Trophoblast cell (in vitro differentiated cells and primary cell): Measurements from ENCODE around the gene HIGD2B.
"Not testable (repeated sequence)": the region's sequence is repeated elsewhere in the genome, so short reads cannot be mapped to it uniquely, and the experiment has no call there.

ENCODE experiments used
- DNase-seq, 2 donors: peaks; one replicate each; pipeline ENCODE4 v3.0.0-alpha.2; 2016
- H2AFZ ChIP-seq: 2 replicates; pipeline ENCODE4 v1.6.1; 2013; ENCODE audit warnings: low read length, moderate library complexity, mild to moderate bottlenecking; ENCODE audit not compliant: insufficient read depth, poor library complexity
- H2AK5ac ChIP-seq: 2 replicates; pipeline ENCODE4 v1.6.1; 2013; ENCODE audit warnings: mild to moderate bottlenecking, low read length
- H2BK120ac ChIP-seq: 2 replicates; pipeline ENCODE4 v1.6.1; 2013; ENCODE audit warnings: low read length, mild to moderate bottlenecking, moderate library complexity; ENCODE audit not compliant: insufficient read depth, poor library complexity
- H2BK12ac ChIP-seq: 2 replicates; pipeline ENCODE4 v1.6.1; 2013; ENCODE audit warnings: mild to moderate bottlenecking, low read length, moderate library complexity
- H2BK5ac ChIP-seq: 2 replicates; pipeline ENCODE4 v1.6.1; 2013; ENCODE audit warnings: low read length, low read depth, moderate library complexity, mild to moderate bottlenecking; ENCODE audit not compliant: poor library complexity
- H3K14ac ChIP-seq: 2 replicates; pipeline ENCODE4 v1.6.1; 2013; ENCODE audit warnings: mild to moderate bottlenecking, low read length
- H3K18ac ChIP-seq: 2 replicates; pipeline ENCODE4 v1.6.1; 2013; ENCODE audit warnings: mild to moderate bottlenecking, low read length
- H3K23ac ChIP-seq: 2 replicates; pipeline ENCODE4 v1.6.1; 2013; ENCODE audit warnings: low read length
- H3K27ac ChIP-seq: 2 replicates; pipeline ENCODE4 v1.5.1; 2013; ENCODE audit warnings: low read depth, mild to moderate bottlenecking, inconsistent platforms, low read length, moderate library complexity
- H3K27me3 ChIP-seq: 2 replicates; pipeline ENCODE4 v1.6.1; 2013; ENCODE audit warnings: inconsistent platforms, mild to moderate bottlenecking, low read length, moderate library complexity; ENCODE audit not compliant: insufficient read depth
- H3K36me3 ChIP-seq, 2 experiments: 1 replicate in 1 of 2; 2 replicates in 1 of 2; pipeline ENCODE4 v1.6.1; 2013; ENCODE audit warnings: low read length in 2 of 2, mild to moderate bottlenecking in 2 of 2, moderate library complexity in 1 of 2; ENCODE audit not compliant: insufficient read depth in 2 of 2, control insufficient read depth in 1 of 2
- H3K4ac ChIP-seq: 2 replicates; pipeline ENCODE4 v1.6.1; 2013; ENCODE audit warnings: low read depth, mild to moderate bottlenecking, low read length, moderate library complexity
- H3K4me1 ChIP-seq, 2 experiments: 1 replicate in 1 of 2; 2 replicates in 1 of 2; pipeline ENCODE4 v1.6.1; 2013; ENCODE audit warnings: low read length in 2 of 2, mild to moderate bottlenecking in 2 of 2, moderate library complexity in 1 of 2; ENCODE audit not compliant: insufficient read depth in 2 of 2, control insufficient read depth in 1 of 2
- H3K4me2 ChIP-seq: 2 replicates; pipeline ENCODE4 v1.6.1; 2013; ENCODE audit warnings: inconsistent platforms, mild to moderate bottlenecking, low read length, moderate library complexity
- H3K4me3 ChIP-seq: 2 replicates; pipeline ENCODE4 v1.5.1; 2013; ENCODE audit warnings: mild to moderate bottlenecking, low read depth, low read length, inconsistent platforms
- H3K79me1 ChIP-seq: one replicate; pipeline ENCODE4 v1.6.1; 2013; ENCODE audit warnings: low read length
- H3K79me2 ChIP-seq: 2 replicates; pipeline ENCODE4 v1.6.1; 2013; ENCODE audit warnings: low read length, mild to moderate bottlenecking; ENCODE audit not compliant: control insufficient read depth, insufficient read depth, poor library complexity
- H3K9ac ChIP-seq: 2 replicates; pipeline ENCODE4 v1.6.1; 2013; ENCODE audit warnings: mild to moderate bottlenecking, low read length
- H3K9me3 ChIP-seq: 2 replicates; pipeline ENCODE4 v1.6.1; 2013; ENCODE audit warnings: low read depth, mild to moderate bottlenecking, control low read depth, inconsistent platforms, low read length; ENCODE audit not compliant: insufficient read depth
- H4K12ac ChIP-seq: 2 replicates; pipeline ENCODE4 v1.6.1; 2013; ENCODE audit warnings: low read depth, mild to moderate bottlenecking, low read length, moderate library complexity
- H4K8ac ChIP-seq: 2 replicates; pipeline ENCODE4 v1.6.1; 2013; ENCODE audit warnings: low read depth, mild to moderate bottlenecking, low read length, moderate library complexity
- H4K91ac ChIP-seq: one replicate; pipeline ENCODE4 v1.6.1; 2013; ENCODE audit warnings: low read depth, mild to moderate bottlenecking, low read length, moderate library complexity
- WGBS: extraction: QIAGEN DNeasy Blood & Tissue Kit; methylation state at CpG from one replicate; pipeline ENCODE4 v1.1.7; 2013; ENCODE audit warnings: missing lambda C conversion rate; ENCODE audit not compliant: insufficient read length, insufficient coverage; ENCODE audit errors: extremely low coverage; 5-methylcytosine and 5-hydroxymethylcytosine counted together

The HIGD2B gene

DNA sequence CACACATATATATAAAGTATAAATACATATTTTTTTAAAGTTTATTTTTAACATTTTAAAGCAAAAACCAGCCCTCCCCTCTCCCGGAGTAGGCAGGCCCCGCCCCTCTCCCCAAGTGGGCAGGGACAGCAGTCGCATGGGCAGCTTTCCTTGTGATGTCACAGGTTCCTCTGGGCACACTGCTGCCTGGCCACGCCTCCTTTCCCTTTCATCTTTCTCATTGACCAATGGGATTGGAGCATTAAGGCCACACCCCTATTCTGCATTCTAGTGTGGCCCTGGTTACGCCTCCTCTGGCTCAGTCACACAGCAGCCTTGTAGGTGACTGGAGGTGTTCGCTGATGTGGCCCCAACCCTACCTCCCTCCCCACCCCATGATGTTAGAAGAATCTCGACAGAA lies 31.6 kb downstream of the HIGD2B start, which contains the start of gene GOLGA6B:
GOLGA6B (plus strand) TSS at position 301 of the 400 bp plus-strand sequence; CDS start at position 342, 41 bp downstream.
- H3K36me3 ChIP-seq, H2AK5ac ChIP-seq, H3K18ac ChIP-seq, H4K12ac ChIP-seq, H2BK5ac ChIP-seq, H2BK120ac ChIP-seq, H3K27ac ChIP-seq, H2BK12ac ChIP-seq, H3K27me3 ChIP-seq, H3K23ac ChIP-seq, H3K9me3 ChIP-seq, H3K4me3 ChIP-seq, H3K9ac ChIP-seq, H2AFZ ChIP-seq, H3K79me2 ChIP-seq, H4K8ac ChIP-seq, H3K4me1 ChIP-seq, H3K79me1 ChIP-seq, DNase-seq, H3K4me2 ChIP-seq, H3K4ac ChIP-seq, H3K14ac ChIP-seq, H4K91ac ChIP-seq: not testable (repeated sequence)
- no CpG with 5 or more reads among the region's 7 CpGs for WGBS

DNA sequence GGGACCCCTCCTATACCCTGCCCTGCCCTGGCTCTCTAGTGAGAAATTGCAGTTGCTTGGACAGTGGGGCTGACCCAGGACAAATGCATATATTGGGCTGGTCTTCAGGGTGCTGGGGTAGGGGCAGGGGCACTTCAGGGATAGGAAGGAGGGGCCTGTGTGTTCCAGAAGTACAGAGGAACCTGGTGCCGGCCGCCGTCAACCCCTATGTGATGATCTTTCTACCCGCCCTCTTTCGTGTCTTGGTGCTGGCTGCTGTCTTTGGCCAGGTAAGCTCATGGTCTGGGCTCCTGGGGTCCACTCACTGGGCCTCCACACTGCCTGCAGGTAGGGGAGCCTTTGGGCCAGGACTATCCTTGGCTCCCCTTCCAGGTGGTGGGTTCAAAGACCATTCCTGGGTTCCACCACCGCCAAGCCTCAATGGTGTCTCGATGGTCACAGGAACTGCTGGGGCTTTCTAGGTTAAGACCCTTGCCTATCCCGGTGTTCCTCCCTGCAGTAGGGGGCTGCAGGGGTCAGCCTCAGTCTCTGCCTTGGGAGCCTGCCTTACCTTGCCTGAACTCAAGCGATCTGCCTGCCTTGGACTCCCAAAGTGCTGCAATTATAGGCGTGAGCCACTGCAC lies 37.2 kb downstream of the HIGD2B start:
- not testable (repeated sequence) for H3K18ac ChIP-seq, H3K27me3 ChIP-seq, H2BK12ac ChIP-seq, H3K14ac ChIP-seq, H3K79me1 ChIP-seq, H2BK5ac ChIP-seq, H3K23ac ChIP-seq, H4K12ac ChIP-seq, H3K36me3 ChIP-seq, H3K4me2 ChIP-seq, H2AFZ ChIP-seq, H4K8ac ChIP-seq, H3K4me3 ChIP-seq, DNase-seq, H2AK5ac ChIP-seq, H4K91ac ChIP-seq, H2BK120ac ChIP-seq, H3K79me2 ChIP-seq, H3K4ac ChIP-seq, H3K27ac ChIP-seq, H3K9me3 ChIP-seq, H3K4me1 ChIP-seq, H3K9ac ChIP-seq
- no CpG with 5 or more reads among the region's 10 CpGs for WGBS

DNA sequence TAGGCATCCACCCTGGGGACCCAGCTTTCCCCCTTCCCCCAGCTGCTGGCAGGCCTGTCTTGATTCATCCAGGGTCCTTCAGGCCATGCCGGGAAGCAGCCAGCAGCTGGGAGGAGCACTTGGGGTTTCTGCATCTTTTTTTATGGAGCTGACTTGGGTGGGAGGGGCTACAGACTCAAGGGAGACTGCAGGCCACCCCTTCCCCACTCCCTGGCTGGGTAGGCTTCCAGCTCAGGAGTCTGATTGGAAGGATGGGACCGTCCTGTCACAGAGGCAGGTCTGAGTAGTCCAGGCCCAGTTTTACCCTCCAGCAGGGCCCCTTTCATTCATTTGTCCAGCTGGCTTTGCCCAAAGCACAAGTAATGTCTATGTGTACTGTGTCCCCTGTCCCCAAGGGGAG lies 43.7 kb downstream of the HIGD2B start:
- H3K4me1 ChIP-seq, H3K4me2 ChIP-seq, H3K14ac ChIP-seq, H4K91ac ChIP-seq, H2BK120ac ChIP-seq, H3K9ac ChIP-seq, H3K79me2 ChIP-seq, H2BK5ac ChIP-seq, H2AK5ac ChIP-seq, H3K4me3 ChIP-seq, H2AFZ ChIP-seq, H3K23ac ChIP-seq, H3K79me1 ChIP-seq, H3K4ac ChIP-seq, H3K27me3 ChIP-seq, H3K36me3 ChIP-seq, H4K12ac ChIP-seq, H3K9me3 ChIP-seq, H4K8ac ChIP-seq, DNase-seq, H3K18ac ChIP-seq, H3K27ac ChIP-seq, H2BK12ac ChIP-seq: not testable (repeated sequence)
- no CpG with 5 or more reads among the region's 2 CpGs for WGBS

DNA sequence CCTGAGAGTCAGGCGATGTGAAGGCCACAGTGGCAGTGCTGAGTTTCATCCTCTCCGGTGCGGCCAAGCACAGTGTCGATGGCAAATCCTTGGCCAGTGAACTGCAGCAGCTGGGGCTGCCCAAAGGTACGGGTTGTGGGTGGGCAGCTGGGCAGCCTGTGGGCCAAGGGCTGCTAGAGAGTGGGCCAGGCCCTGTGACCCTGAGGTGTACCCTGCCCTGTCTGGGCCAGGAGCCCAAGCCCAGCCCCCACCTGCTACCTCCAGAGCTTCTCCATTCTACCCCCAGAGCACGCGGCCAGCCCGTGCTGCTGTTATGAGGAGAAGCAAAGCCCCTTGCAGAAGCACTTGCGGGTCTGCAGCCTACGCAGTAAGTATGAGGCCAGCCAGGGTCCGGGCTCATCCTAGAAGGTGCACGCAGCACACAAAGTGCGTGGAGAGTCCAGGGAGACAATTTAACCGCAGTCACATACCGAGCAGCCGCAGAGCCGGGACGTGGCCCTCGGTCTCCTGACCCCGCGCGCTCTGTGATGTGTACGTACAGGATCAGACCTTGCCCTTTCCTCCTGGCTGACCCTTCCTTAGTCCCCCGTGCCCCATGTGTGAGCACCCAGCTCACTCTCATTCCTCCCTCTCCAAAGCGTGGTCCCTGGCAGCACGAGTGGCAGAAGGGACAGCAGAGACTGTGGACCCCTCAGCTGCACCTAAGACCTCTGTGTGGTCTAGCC lies 46.1 kb downstream of the HIGD2B start:
- not testable (repeated sequence) for DNase-seq, H3K4me2 ChIP-seq, H2BK5ac ChIP-seq, H4K91ac ChIP-seq, H3K9ac ChIP-seq, H3K4me3 ChIP-seq, H4K12ac ChIP-seq, H3K79me2 ChIP-seq, H3K4ac ChIP-seq, H2AFZ ChIP-seq, H3K9me3 ChIP-seq, H2BK120ac ChIP-seq, H2BK12ac ChIP-seq, H3K79me1 ChIP-seq, H4K8ac ChIP-seq, H3K14ac ChIP-seq, H2AK5ac ChIP-seq, H3K27me3 ChIP-seq, H3K23ac ChIP-seq, H3K18ac ChIP-seq, H3K4me1 ChIP-seq, H3K27ac ChIP-seq, H3K36me3 ChIP-seq
- WGBS = no CpG with 5 or more reads among the region's 26 CpGs
